OCI-LY1 (cell line): Measurements from ENCODE around the gene CDH23.

ENCODE experiments used
- CTCF ChIP-seq: fragments of 200-600 bp; sonication (generic), shearing (Covaris generic); IDR thresholded peaks from 2 replicates; pipeline ENCODE4 v1.5.1; 2017; ENCODE audit warnings: mild to moderate bottlenecking, antibody characterized with exemption, low read length, moderate library complexity, mixed read lengths
- EZH2 ChIP-seq: fragments of 200-600 bp; sonication (generic), shearing (Covaris generic); IDR thresholded peaks from 2 replicates; pipeline ENCODE4 v1.8.0; 2017; ENCODE audit warnings: borderline replicate concordance, mixed run types, mild to moderate bottlenecking, antibody characterized with exemption, low read length, moderate library complexity, mixed read lengths

DNA sequence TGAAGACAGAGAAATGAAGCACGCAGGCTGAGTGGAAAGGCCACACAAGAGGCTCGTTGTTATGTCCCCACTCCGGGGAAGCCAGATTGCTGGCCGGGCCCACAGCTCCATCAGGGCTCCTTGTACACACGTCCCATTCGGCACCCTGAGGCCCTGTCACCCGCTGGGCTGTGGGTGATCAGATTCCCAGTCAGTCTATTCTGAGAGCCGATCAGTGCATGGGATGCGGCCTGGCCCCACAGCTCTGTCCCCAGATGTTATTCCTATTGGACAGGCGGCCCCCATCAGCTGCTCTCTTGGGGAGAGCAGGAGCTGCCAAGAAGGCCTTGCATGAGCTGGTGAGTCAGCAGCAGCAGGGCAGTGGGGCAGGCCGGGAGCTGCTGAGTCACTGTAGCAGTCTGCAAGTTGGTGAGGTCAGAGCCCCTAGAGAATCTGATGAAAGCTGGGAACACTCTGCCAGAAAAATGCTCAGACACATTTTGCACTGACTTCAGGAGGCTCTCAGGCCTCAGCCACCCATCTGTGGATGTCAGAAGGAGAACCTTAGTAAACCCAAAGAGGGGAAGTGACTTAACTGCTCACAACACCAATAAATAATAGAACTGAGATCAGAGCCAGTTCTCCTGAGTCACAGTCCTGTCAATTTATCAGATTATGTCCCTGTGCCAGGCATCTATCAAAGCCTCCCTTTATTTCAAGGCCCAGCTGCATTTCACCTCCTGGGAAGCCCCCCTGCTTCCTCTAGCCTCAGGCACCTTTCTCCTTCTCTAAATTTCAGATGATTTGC lies 463.7 kb downstream of the CDH23 start:
- TF ChIP-seq CTCF (no peak), EZH2 (no peak)
